Globus pallidus (tissue), 1 donor: ENCODE results near the gene RBM28.

Experiments
- DNase-seq: peaks from one replicate; pipeline ENCODE4 v3.0.0-alpha.2; 2015; ENCODE audit warnings: low spot score

RBM28 gene

GRCh38 chr7:128374041-128374440 is 30.3 kb upstream of the RBM28 start:
- DNase-seq: no peak

DNA sequence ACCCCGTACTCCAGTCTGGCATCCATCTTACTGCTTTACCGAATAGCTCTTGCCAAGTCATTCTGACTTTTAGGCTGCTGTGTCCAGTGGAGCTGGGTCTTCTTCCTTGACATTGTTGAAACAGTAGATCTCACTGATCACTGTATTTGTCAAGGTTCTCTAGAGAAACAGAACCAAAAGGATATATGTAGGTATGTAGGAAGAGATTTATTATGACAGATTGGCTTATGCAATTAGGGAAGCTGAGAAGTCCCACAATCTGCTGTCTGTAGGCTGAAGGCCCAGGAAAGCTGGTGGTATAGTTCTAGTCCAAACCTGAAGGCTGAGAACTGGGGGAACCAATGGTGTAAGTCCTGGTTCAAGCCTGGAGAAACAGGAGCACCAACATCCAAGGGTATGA is 29.9 kb upstream of the RBM28 start:
- DNase-seq: no peak

GRCh38 chr7:128370491-128370890 is 26.8 kb upstream of the RBM28 start:
- no peak for DNase-seq

- no peak for DNase-seq
These were observed 23.3 kb upstream of the RBM28 start for GRCh38 chr7:128366986-128367385.

GRCh38 chr7:128366300-128366699 is 22.6 kb upstream of the RBM28 start:
- DNase-seq: no peak

DNA sequence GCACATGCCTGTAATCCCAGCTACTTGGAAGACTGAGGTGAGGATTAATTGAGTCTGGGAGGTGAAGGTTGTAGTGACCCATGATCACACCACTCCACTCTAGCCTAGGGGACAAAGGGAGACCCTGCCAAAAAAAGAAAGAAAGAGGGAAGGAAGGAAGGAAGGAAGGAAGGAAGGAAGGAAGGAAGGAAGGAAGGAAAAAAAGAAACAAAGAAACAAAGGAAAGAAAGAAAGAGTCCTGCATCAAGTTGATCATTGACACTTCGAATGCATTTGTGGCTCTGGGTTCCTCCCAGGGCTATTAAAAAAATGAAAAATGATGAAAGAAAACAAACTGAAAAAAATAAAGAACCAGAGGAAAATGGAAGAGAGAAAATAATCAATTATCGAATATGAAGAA is 21.7 kb upstream of the RBM28 start:
- DNase-seq: no peak

DNA sequence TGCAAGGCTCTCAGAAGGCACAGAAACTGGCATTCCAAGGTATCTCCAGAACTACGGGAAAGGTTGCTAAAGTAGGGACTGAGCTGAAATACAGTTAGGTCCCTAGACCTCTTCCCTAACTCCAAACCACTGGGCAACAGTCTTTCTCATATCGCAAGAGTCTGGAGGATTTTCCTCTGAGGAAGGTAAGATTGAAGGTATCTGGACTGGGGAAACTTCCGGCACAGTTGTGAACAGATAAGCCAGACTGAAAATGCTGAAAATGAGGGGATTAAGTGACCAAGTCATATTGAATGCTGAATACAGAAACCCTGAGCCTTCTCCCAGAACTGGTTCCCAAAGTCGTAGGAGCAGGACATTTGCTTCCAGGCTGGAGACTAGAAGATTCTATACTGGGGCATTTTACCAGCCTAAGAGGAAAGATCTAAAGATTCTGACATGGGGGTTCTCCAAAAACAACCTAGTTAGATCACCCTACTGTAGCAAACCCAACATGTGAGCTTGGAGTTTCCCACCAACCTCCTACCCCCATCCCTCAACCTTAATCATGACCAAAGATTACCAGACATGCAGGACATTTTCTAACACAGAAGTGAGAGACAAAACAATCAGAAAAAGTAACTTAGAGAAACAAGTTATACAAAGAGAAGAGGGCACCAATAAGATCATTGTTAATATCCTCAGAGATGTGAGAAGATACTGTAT is 20.6 kb upstream of the RBM28 start:
- DNase-seq: no peak

DNA sequence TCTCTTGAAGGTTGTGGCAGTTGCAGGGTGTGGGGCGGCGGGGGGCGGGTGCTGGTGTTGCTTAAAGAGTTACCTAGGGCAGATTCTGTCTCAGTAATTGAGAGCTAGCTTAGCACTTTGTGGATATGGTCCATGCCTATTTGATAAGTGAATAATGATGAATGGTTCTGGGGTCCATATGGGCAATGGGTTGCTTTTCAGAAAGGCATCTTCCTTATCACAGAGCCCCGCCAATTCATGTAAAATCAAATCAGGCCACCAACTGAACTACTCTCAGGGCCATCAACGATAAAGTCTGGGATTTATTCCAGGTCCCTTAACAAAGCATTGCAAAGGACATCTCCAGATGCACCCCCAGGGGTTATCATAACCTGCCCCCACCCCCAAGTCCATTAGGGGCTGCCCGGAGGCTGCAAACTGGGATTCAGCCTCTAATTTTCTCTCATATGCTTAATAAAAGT is 19.6 kb upstream of the RBM28 start:
- no peak for DNase-seq

DNA sequence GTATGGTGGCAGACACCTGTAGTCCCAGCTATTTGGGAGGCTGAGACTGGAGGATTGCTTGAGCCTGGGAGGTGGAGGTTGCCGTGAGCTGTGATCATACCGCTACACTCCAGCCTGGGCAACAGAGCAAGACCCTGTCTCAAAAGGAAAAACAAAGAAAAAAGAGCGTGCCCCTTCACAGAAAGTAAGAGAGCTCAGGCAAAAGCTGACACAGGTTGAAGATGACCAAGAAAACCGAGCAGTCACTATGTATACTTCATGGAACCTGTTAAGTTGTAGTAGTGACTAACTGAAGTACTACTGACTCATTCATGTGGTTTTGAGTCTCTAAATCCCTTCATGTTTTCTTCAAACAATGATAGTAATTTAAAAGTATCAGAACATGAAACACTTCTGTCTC is 19.0 kb upstream of the RBM28 start:
- DNase-seq: no peak

- peak; percentile 18 for DNase-seq
These were observed 18.0 kb upstream of the RBM28 start, which contains the start of gene PRRT4 for GRCh38 chr7:128361411-128362379. Gene PRRT4 (minus strand): TSS chr7:128361690.

DNA sequence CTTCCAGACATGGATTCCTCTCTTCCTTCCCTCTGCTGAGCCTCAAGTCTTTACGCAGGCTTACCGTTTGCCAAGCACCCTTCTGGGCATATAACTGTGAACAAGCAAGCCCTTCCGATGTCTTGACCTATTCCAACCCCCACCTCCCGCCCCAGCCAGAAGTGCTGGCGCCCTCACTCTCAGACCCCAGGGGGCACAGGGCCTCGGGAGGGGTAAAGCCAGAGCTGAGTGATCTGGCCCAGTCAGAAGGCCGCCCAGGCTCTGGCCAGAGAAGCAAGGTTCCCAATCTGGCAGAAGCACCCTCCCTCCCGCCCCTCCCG is 16.6 kb upstream of the RBM28 start:
- DNase-seq: no peak

- no peak for DNase-seq
These were observed 16.2 kb upstream of the RBM28 start for GRCh38 chr7:128359939-128360338.

GRCh38 chr7:128359336-128359735 is 15.6 kb upstream of the RBM28 start:
- DNase-seq: no peak

DNA sequence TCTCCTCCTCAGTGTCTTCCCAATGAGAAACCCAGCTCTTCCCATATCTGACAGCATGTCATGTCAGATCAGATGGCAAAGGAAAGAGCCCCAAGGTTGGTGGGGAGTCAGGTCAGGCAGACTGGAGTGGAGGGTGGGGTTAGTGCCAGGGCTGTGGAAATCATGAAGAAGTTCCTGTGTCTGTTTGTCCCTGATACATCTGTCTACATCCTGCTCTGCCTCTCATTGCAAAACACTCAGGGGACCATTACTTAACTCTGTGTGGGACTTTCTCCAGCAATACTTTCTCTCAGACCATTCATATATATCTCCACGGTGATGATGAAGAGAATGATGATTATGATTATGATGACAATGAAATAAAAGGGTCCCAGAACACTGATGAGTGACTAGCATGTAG is 14.5 kb upstream of the RBM28 start:
- DNase-seq: no peak

DNA sequence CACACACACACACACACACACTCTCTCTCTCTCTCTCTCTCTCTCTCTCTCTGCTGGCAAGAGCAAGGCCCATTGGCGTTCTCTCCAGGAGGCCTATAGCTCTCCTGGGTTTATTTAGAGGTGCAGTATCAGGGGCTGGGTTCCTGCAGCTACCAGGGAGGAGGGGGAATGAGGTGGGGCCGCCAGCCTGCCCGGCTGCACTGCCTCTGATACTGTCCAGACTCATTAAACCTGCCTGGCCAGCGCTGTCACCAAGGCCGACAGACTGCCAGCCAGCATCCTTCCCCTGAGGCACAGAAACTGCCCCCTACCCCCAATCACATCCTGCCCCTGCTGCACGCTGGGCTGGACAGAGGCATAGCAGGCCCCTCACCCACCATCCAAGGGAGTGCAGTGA is 13.5 kb upstream of the RBM28 start:
- DNase-seq: no peak

DNA sequence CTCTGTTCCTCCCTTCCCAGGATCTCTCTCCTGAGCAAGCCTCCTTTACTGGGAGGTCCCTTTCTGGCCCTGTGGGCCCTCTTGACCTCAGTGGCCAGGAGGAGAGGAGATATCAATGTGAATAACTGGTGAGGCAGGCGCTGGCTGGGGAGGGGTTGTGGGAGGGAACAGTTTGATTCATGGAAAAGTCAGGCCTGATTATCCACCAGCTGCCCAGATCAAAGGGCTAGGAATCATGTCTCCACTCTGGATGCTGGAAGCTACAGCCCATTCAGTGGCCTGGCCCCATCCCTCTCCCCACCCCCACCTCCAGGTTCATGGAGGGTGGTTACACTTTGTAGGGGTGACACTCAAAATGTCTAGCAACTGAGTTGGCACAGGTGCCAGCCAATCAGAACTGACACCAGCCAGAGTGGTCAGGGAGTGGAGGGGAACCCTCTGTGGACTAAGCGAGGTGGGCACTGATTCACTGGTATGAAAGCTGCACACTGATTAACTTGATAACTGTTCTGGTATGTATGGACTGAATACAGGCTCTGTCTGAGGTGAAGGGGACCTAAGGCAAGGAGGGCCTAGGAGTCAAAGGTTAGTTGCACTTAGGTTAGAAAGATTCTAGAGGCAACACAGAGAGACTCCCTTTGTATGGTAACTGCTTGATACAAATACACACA is 13.0 kb upstream of the RBM28 start:
- DNase-seq: no peak

- DNase-seq: no peak
These were observed 9.9 kb upstream of the RBM28 start for GRCh38 chr7:128353610-128354009.

DNA sequence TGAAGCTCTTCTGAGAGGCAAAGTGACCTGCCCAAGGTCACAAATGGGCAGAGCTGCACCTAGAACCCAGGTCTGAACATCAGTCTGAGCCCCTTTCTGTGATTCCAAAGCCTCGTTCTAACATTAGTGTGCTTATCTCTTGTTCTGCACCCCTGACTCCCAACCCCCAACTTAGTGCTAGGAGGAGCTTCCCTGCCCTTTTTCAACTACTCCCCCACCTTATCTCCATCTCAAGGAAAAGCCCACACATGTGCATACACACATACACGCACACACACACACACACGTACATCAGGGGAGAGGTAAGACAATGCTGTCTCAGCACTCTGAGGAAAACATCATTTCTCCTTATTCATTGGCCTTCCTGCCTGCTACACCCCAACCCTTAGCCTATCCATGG is 9.5 kb upstream of the RBM28 start:
- DNase-seq: no peak

DNA sequence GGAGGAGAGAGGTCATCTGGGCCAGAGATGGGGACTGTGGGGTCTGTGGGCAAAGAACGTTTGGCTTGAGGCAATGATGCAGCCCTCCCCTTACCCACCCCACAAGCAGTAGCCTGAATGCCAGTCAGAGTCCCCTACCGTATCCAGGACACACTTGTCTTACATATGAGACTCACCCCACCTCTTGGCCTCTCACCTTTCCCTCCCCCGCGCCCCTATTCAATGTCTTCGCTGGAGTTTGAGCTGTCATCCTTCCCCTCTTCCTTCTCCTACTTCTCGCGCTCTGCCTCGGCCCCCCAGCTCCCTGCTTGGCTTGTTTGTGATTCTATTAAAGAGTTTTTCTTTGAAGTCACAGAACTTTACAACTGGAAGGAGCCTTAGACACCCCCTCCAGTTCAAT is 8.9 kb upstream of the RBM28 start:
- no peak for DNase-seq

GRCh38 chr7:128352153-128352537 is 8.4 kb upstream of the RBM28 start:
- peak; percentile 29 for DNase-seq

DNA sequence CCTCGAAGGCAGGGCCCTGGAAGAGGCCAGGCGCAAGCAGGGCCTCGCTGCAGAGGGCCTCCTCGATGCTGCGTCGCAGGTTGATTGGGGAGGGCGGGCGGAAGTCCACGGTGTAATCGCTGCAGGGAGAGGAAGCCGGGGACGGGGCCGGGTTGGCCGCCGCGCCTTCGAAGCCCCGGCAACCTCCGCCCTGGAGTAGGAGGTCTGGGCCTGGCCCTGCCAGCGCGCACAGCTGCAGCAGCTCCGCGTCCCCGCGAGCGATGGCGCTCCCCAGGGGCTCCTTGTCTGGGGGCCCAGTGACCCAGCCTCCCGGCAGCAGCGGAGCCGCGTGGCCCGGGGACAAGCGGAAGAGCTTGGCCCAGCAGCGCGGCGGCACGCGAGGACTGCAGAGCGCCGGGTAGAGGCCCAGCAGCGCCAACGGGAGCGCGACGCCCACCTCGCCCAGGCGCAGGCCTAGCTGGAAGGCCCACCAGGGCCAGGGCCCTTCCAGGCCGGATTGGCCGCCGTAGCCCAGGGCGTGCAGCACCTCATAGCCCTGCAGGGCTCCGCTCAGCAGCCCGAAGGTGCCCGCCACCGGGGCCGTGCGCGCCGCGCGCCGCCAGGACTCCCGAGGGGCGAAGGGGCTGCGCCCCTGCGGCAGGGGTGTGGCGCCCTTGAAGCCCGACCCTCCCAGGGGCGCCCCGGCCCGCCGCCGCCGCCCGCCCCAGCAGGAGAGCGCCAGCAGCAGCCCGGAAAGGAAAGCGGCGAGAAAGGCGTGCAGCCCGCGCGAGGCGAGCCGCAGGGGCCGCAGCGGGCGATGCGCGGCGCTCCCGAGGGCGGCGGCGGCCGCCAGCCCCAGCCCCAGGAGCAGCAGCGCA is 7.8 kb upstream of the RBM28 start:
- DNase-seq: no peak
